WTC11 (cell line): ENCODE data around the gene NFIA. TPM values are rescaled to one million over a fixed set of nuclear protein-coding genes. Genes with fewer than 3 reads are reported as not detected.

Experiments used
- ATAC-seq: fragments of 200-7000 bp; cut with Tn5 transposase; 2 replicates; pipeline ENCODE4 v1.10.0; 2021; ENCODE audit warnings: mild to moderate bottlenecking, moderate library complexity
- CTCF ChIA-PET: fragments of 300-600 bp; sonication (Branson Sonifier 250); formaldehyde crosslinking; loops from one replicate; lab custom pipeline; 2021; ENCODE audit warnings: antibody characterized with exemption; lab: Charles Lee
- POLR2A ChIA-PET: fragments of 350-600 bp; sonication (Branson Sonifier 250); formaldehyde crosslinking; loops from one replicate; lab custom pipeline; 2021; ENCODE audit warnings: antibody characterized with exemption; lab: Charles Lee
- DNase-seq: peaks from one replicate; pipeline ENCODE4 v3.0.0; 2021; ENCODE audit warnings: low spot score
- H3K27ac Mint-ChIP-seq: 2 replicates; pipeline ENCODE4 v1.8.0; 2021; ENCODE audit warnings: mixed read lengths
- H3K27me3 Mint-ChIP-seq: 2 replicates; pipeline ENCODE4 v1.8.0; 2021; ENCODE audit warnings: low read depth, mild to moderate bottlenecking, moderate library complexity, mixed read lengths
- H3K36me3 Mint-ChIP-seq: 2 replicates; pipeline ENCODE4 v1.8.0; 2021; ENCODE audit warnings: mixed read lengths
- H3K4me1 Mint-ChIP-seq: 2 replicates; pipeline ENCODE4 v1.8.0; 2022; ENCODE audit warnings: mixed read lengths
- H3K4me3 Mint-ChIP-seq: 2 replicates; pipeline ENCODE4 v1.8.0; 2021; ENCODE audit warnings: mild to moderate bottlenecking, moderate library complexity, mixed read lengths
- H3K9me3 Mint-ChIP-seq: 2 replicates; pipeline ENCODE4 v1.8.0; 2021; ENCODE audit warnings: mixed read lengths
- EMX1 ChIP-seq: fragments of 250-450 bp; sonication (Bioruptor Pico); IDR thresholded peaks from 2 replicates; pipeline ENCODE4 v1.8.0; 2021; ENCODE audit warnings: mild to moderate bottlenecking
- FOXK1 ChIP-seq: sonication (generic); formaldehyde crosslinking; IDR thresholded peaks from 2 replicates; pipeline ENCODE4 v1.8.0; 2022; ENCODE audit warnings: mild to moderate bottlenecking, moderate library complexity, missing genetic modification reagents
- FOXP1 ChIP-seq: sonication (generic); formaldehyde crosslinking; IDR thresholded peaks from 2 replicates; pipeline ENCODE4 v1.8.0; 2022; ENCODE audit warnings: missing genetic modification reagents, mild to moderate bottlenecking, moderate library complexity, borderline replicate concordance
- KAT7 ChIP-seq: sonication (generic); formaldehyde crosslinking; IDR thresholded peaks from 2 replicates; pipeline ENCODE4 v1.8.1; 2023; ENCODE audit warnings: missing genetic modification reagents, mild to moderate bottlenecking, borderline replicate concordance
- MYBL2 ChIP-seq: sonication (generic); formaldehyde crosslinking; IDR thresholded peaks from 2 replicates; pipeline ENCODE4 v1.8.1; 2023; ENCODE audit warnings: mild to moderate bottlenecking, moderate library complexity, missing genetic modification reagents
- NFYB ChIP-seq: sonication (generic); formaldehyde crosslinking; conservative IDR thresholded peaks from 2 replicates; pipeline ENCODE4 v1.8.0; 2022; ENCODE audit warnings: low read depth, missing genetic modification reagents
- NR1H2 ChIP-seq: sonication (generic); formaldehyde crosslinking; IDR thresholded peaks from 2 replicates; pipeline ENCODE4 v1.9.0; 2021; ENCODE audit warnings: mild to moderate bottlenecking, moderate library complexity, missing genetic modification reagents
- NR3C1 ChIP-seq: sonication (generic); formaldehyde crosslinking; conservative IDR thresholded peaks from 2 replicates; pipeline ENCODE4 v1.8.1; 2023; ENCODE audit warnings: low read depth, mild to moderate bottlenecking, missing genetic modification reagents
- PRRX2 ChIP-seq: fragments of 250-450 bp; sonication (Bioruptor Pico); IDR thresholded peaks from 2 replicates; pipeline ENCODE4 v1.8.0; 2021; ENCODE audit warnings: mild to moderate bottlenecking
- SOX15 ChIP-seq: fragments of 250-450 bp; sonication (Bioruptor Pico); IDR thresholded peaks from 2 replicates; pipeline ENCODE4 v1.9.0; 2021; ENCODE audit warnings: mild to moderate bottlenecking
- TEAD1 ChIP-seq: sonication (generic); formaldehyde crosslinking; IDR thresholded peaks from 2 replicates; pipeline ENCODE4 v1.8.0; 2022; ENCODE audit warnings: mild to moderate bottlenecking, missing genetic modification reagents
- TP53 ChIP-seq: sonication (generic); formaldehyde crosslinking; IDR thresholded peaks from 2 replicates; pipeline ENCODE4 v1.8.1; 2023; ENCODE audit warnings: mild to moderate bottlenecking, missing genetic modification reagents
- ZNF219 ChIP-seq: sonication (generic); formaldehyde crosslinking; IDR thresholded peaks from 2 replicates; pipeline ENCODE4 v1.8.0; 2023; ENCODE audit warnings: missing genetic modification reagents, mild to moderate bottlenecking, borderline replicate concordance
- ZNF232 ChIP-seq: sonication (generic); formaldehyde crosslinking; IDR thresholded peaks from 2 replicates; pipeline ENCODE4 v1.8.0; 2022; ENCODE audit warnings: mild to moderate bottlenecking, missing genetic modification reagents
- ZNF263 ChIP-seq: sonication (generic); formaldehyde crosslinking; IDR thresholded peaks from 2 replicates; pipeline ENCODE4 v1.8.1; 2022; ENCODE audit warnings: low read depth, mild to moderate bottlenecking, moderate library complexity, missing genetic modification reagents
- ZNF416 ChIP-seq: fragments of 250-450 bp; sonication (Bioruptor Pico); IDR thresholded peaks from 2 replicates; pipeline ENCODE4 v1.9.0; 2021; ENCODE audit warnings: mild to moderate bottlenecking, inconsistent platforms
- total RNA-seq: library from RNA; stranded (reverse); gene quantifications from 3 replicates; pipeline ENCODE4 v1.2.3, GENCODE V29; 2021
- TF ChIP-seq, protein P1 (sequence below): fragments of 250-450 bp; sonication (Bioruptor Pico); IDR thresholded peaks from 2 replicates; pipeline ENCODE4 v1.9.0; 2021; ENCODE audit warnings: mild to moderate bottlenecking
- TF ChIP-seq, protein P2 (sequence below): fragments of 250-450 bp; sonication (Bioruptor Pico); IDR thresholded peaks from 2 replicates; pipeline ENCODE4 v1.9.0; 2021; ENCODE audit warnings: moderate library complexity, mild to moderate bottlenecking, inconsistent platforms, borderline replicate concordance
- TF ChIP-seq, protein P3 (sequence below): sonication (generic); formaldehyde crosslinking; IDR thresholded peaks from 2 replicates; pipeline ENCODE4 v1.8.1; 2022; ENCODE audit warnings: missing genetic modification reagents, borderline replicate concordance
- TF ChIP-seq, protein P4 (sequence below): sonication (generic); formaldehyde crosslinking; IDR thresholded peaks from 2 replicates; pipeline ENCODE4 v1.8.1; 2022; ENCODE audit warnings: low read depth, missing genetic modification reagents, borderline replicate concordance

NFIA gene
- total RNA-seq, 1 experiment from 2014 or later = 16.7 TPM

DNA sequence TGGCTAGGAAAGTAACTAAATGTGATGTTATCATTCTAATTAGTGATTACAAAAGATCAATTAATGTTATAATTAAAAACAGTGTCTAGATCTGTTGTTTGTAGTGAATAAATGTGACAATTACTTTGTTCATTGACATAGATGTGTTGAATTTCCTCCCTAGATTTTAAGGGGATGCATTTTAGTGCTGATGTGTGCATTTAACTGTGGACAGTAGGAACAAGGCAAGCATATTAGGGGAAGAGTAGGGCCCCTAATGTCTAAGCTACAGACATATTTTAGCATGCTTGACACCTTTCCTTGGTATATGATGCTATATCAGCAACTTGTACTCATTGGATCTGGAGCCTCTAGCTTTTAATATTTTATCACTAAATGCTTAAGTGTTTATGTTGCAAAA, 48.9 kb downstream of the NFIA start (continued):
- TF ChIP-seq, protein P1, sequence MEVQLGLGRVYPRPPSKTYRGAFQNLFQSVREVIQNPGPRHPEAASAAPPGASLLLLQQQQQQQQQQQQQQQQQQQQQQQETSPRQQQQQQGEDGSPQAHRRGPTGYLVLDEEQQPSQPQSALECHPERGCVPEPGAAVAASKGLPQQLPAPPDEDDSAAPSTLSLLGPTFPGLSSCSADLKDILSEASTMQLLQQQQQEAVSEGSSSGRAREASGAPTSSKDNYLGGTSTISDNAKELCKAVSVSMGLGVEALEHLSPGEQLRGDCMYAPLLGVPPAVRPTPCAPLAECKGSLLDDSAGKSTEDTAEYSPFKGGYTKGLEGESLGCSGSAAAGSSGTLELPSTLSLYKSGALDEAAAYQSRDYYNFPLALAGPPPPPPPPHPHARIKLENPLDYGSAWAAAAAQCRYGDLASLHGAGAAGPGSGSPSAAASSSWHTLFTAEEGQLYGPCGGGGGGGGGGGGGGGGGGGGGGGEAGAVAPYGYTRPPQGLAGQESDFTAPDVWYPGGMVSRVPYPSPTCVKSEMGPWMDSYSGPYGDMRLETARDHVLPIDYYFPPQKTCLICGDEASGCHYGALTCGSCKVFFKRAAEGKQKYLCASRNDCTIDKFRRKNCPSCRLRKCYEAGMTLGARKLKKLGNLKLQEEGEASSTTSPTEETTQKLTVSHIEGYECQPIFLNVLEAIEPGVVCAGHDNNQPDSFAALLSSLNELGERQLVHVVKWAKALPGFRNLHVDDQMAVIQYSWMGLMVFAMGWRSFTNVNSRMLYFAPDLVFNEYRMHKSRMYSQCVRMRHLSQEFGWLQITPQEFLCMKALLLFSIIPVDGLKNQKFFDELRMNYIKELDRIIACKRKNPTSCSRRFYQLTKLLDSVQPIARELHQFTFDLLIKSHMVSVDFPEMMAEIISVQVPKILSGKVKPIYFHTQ (CRISPR knock-in tag) = no peak
- TF ChIP-seq FOXK1 = no peak
- TF ChIP-seq ZNF416 (CRISPR knock-in tag) = no peak

DNA sequence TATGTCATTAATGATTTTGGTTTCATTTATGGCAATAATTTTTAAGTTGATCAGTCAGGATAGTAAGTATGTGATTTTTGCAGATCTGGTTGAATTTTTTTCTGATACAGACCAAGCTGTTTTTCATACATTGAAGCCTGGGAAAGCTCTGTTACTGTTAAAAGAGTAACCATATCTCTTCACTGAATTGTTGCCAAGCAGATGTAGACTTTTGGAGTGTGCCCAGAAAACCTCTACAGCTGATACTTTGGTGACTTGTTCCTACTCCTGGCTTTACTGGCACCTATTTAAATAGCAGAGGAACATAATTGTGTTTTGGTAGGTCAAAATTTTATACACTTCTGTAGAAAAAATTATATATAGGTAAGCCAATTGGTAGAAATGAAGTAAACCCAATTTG, 49.4 kb downstream of the NFIA start:
- CTCF ChIA-PET = no interaction called here
- POLR2A ChIA-PET = no interaction called here
- DNase-seq (no peak), ATAC-seq (no peak)
- no peak for TF ChIP-seq ZNF263 (CRISPR knock-in tag)
- Mint-ChIP-seq H3K27ac (no peak overlapping the region), H3K36me3 (peaks cover 2% of the 10 kb centered on the region; the same call in 1 of the 2 replicates), H3K27me3 (no peaks in the 10 kb centered on the region), H3K4me3 (no peak overlapping the region), H3K9me3 (0 out of 2 replicates have a peak, but pooled peaks cover 3% of the 10 kb centered on the region), H3K4me1 (peaks cover 31% of the 10 kb centered on the region)

DNA sequence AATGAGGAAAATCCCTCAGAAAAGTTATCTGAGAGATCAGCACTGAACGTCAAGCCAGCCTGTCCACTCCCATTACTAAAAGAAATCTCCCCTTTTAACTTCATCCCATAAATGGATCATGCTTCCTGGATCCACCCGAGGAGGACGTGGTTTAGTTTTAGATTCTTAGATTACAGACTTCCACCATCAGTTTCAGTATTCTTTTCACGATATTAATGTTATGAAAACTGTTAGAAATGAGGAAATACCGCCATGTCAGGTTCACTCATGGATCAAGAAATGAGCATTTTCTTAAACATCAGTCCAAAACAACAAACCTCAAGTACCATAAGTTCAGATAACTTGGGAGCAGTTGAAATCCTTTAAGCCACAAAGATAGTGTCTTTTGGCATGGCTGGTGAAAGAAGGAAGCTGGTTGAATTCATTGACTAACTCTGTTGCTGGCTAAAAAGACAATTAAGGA, 49.8 kb downstream of the NFIA start:
- POLR2A ChIA-PET = no interaction called here
- no peak overlapping the region for H3K4me3 Mint-ChIP-seq
- DNase-seq = no peak
- no peaks in the 10 kb centered on the region for H3K27me3 Mint-ChIP-seq
- CTCF ChIA-PET = no interaction called here
- H3K9me3 Mint-ChIP-seq = 0 out of 2 replicates have a peak, but pooled peaks cover 3% of the 10 kb centered on the region
- ATAC-seq = no peak
- H3K4me1 Mint-ChIP-seq = peaks cover 35% of the 10 kb centered on the region
- H3K27ac Mint-ChIP-seq = peak overlapping the region; percentile 25; the same call in 1 of the 2 replicates
- peaks cover 2% of the 10 kb centered on the region; the same call in 1 of the 2 replicates for H3K36me3 Mint-ChIP-seq
- TF ChIP-seq SOX15 (CRISPR knock-in tag) (no peak), TP53 (CRISPR knock-in tag) (no peak), ZNF263 (CRISPR knock-in tag) (no peak), NFYB (no peak), PRRX2 (CRISPR knock-in tag) (no peak), MYBL2 (CRISPR knock-in tag) (no peak), ZNF232 (CRISPR knock-in tag) (no peak), KAT7 (no peak), NR1H2 (no peak), TEAD1 (CRISPR knock-in tag) (no peak), NR3C1 (CRISPR knock-in tag) (no peak), ZNF219 (CRISPR knock-in tag) (no peak), FOXP1 (no peak), EMX1 (CRISPR knock-in tag) (no peak)
- TF ChIP-seq, protein P1 (CRISPR knock-in tag) = no peak
- TF ChIP-seq, protein P2, sequence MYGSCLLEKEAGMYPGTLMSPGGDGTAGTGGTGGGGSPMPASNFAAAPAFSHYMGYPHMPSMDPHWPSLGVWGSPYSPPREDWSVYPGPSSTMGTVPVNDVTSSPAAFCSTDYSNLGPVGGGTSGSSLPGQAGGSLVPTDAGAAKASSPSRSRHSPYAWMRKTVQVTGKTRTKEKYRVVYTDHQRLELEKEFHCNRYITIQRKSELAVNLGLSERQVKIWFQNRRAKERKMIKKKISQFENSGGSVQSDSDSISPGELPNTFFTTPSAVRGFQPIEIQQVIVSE (CRISPR knock-in tag) = no peak
- TF ChIP-seq, protein P3, sequence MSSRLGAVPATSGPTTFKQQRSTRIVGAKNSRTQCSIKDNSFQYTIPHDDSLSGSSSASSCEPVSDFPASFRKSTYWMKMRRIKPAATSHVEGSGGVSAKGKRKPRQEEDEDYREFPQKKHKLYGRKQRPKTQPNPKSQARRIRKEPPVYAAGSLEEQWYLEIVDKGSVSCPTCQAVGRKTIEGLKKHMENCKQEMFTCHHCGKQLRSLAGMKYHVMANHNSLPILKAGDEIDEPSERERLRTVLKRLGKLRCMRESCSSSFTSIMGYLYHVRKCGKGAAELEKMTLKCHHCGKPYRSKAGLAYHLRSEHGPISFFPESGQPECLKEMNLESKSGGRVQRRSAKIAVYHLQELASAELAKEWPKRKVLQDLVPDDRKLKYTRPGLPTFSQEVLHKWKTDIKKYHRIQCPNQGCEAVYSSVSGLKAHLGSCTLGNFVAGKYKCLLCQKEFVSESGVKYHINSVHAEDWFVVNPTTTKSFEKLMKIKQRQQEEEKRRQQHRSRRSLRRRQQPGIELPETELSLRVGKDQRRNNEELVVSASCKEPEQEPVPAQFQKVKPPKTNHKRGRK (CRISPR knock-in tag) = no peak
- TF ChIP-seq, protein P4, sequence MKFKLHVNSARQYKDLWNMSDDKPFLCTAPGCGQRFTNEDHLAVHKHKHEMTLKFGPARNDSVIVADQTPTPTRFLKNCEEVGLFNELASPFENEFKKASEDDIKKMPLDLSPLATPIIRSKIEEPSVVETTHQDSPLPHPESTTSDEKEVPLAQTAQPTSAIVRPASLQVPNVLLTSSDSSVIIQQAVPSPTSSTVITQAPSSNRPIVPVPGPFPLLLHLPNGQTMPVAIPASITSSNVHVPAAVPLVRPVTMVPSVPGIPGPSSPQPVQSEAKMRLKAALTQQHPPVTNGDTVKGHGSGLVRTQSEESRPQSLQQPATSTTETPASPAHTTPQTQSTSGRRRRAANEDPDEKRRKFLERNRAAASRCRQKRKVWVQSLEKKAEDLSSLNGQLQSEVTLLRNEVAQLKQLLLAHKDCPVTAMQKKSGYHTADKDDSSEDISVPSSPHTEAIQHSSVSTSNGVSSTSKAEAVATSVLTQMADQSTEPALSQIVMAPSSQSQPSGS = no peak
- TF ChIP-seq, all 79 proteins: peak for 0
